Thoracic aorta (tissue), 2 donors: ENCODE measurements around the gene GDF9. TPM values are rescaled to one million over a fixed set of nuclear protein-coding genes. Genes with fewer than 3 reads are reported as not detected.
"Not testable (repeated sequence)": the region's sequence is repeated elsewhere in the genome, so short reads cannot be mapped to it uniquely, and the experiment has no call there.

ENCODE experiments used
- ATAC-seq: fragments of 150-250 bp; one replicate; pipeline ENCODE4 v1.8.0; 2017; ENCODE audit warnings: low read depth; ENCODE audit not compliant: insufficient number of reproducible peaks, low FRiP score
- DNase-seq: peaks from one replicate; pipeline ENCODE4 v3.0.0-alpha.2; 2020; ENCODE audit warnings: low spot score
- H3K27ac ChIP-seq, 2 donors: fragments of 200-600 bp; sonication (generic); 1 replicate in 1 of 2; 2 replicates in 1 of 2; pipeline ENCODE4 v1.5.1; 2016; ENCODE audit warnings: mild to moderate bottlenecking in 2 of 2, moderate library complexity in 2 of 2
- H3K27me3 ChIP-seq: fragments of 200-600 bp; sonication (generic); replicated peaks from 2 replicates; pipeline ENCODE4 v1.6.0; 2016; ENCODE audit warnings: mild to moderate bottlenecking; ENCODE audit not compliant: insufficient read depth
- H3K36me3 ChIP-seq: fragments of 200-600 bp; sonication (generic); one replicate; pipeline ENCODE4 v1.5.1; 2016
- H3K4me1 ChIP-seq, 2 donors: fragments of 200-600 bp; sonication (generic); 1 replicate in 1 of 2; 2 replicates in 1 of 2; pipeline versions ENCODE4 v1.5.1 to v1.6.0; 2016; ENCODE audit warnings: low read depth in 2 of 2, mild to moderate bottlenecking in 1 of 2; ENCODE audit not compliant: control insufficient read depth in 1 of 2
- H3K4me3 ChIP-seq: fragments of 200-600 bp; sonication (generic); 2 replicates; pipeline ENCODE4 v1.5.1; 2016; ENCODE audit warnings: mild to moderate bottlenecking
- H3K9me3 ChIP-seq: fragments of 200-600 bp; sonication (generic); 2 replicates; pipeline ENCODE4 v1.5.1; 2016
- total RNA-seq, 2 donors: library from RNA; depleted of rRNA; stranded (reverse); fragments of >200 nt; gene quantifications; one replicate each; pipeline versions ENCODE4 v1.1.0 to v1.2.3, GENCODE V29; 2016
- TF ChIP-seq, protein P1 (sequence below): fragments of 200-600 bp; sonication (generic); IDR thresholded peaks from one replicate; pipeline ENCODE4 v1.5.1; 2019; ENCODE audit warnings: antibody characterized with exemption

GDF9 gene
- total RNA-seq, 2 donors from 2014 or later = not detected

DNA sequence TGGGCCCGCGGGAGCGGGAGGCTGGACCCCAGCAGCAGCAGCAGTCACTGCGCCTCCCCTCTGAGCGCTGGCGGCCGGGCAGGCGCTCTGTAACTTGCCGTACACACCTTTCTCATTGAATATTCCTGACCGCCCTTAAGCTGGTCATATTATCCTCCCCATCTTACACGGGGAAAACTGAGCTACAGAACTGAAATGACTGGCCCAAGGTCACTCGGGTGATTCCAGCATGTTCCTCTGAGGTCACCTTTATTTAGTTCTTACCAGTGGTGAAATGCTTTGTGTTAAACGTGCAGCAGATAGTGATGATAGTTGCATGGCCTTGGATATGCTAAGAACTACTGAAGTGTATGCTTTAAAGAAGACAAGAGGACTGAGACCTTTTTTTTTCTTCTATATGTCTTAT is 780 bp upstream of the GDF9 start:
- Histone ChIP-seq H3K27me3 (no peaks in the 10 kb centered on the region), H3K9me3 (no peaks in the 10 kb centered on the region), H3K4me3 (peak overlapping the region; percentile 82), H3K36me3 (peaks cover 25% of the 10 kb centered on the region), H3K27ac (peak overlapping the region; percentile 83 to 90), H3K4me1 (peaks cover 7 to 16% of the 10 kb centered on the region in 2 donors)
- no peak for DNase-seq
- ATAC-seq = no peak
- TF ChIP-seq, protein P1, sequence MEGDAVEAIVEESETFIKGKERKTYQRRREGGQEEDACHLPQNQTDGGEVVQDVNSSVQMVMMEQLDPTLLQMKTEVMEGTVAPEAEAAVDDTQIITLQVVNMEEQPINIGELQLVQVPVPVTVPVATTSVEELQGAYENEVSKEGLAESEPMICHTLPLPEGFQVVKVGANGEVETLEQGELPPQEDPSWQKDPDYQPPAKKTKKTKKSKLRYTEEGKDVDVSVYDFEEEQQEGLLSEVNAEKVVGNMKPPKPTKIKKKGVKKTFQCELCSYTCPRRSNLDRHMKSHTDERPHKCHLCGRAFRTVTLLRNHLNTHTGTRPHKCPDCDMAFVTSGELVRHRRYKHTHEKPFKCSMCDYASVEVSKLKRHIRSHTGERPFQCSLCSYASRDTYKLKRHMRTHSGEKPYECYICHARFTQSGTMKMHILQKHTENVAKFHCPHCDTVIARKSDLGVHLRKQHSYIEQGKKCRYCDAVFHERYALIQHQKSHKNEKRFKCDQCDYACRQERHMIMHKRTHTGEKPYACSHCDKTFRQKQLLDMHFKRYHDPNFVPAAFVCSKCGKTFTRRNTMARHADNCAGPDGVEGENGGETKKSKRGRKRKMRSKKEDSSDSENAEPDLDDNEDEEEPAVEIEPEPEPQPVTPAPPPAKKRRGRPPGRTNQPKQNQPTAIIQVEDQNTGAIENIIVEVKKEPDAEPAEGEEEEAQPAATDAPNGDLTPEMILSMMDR = no peak

DNA sequence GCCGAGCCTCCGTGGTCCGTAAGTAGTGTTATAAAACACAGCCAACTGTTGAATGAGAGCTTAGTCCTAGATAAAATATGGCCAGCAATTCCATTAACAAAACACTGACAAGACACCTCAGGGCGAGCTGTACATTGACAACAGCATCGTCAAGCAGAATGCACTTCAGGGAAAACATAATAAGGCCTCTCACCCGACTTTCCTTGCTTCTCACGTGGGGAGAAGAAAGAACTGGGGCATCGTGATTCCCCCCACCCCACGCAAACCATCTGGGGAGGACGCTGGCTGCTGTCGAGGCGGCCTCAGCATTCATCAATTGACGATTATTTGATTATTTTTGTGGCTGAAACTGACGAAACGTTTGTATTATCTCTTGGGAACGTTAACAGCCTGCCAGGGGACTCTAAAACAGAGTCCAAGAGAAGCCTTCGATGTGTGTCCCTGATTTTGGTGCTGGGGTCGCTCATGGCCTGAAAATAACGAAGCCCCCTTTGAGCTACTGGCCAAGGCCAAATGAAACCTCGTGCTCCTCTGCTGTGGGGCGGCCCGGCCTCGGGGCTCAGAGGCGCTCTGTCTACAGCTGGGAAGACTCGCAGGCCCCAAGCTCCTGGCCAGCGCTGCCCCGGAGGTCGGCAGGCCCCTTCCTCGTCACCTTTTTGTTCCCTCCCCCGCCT is 464 bp downstream of the GDF9 start:
- peaks cover 7 to 16% of the 10 kb centered on the region in 2 donors for H3K4me1 ChIP-seq
- peaks cover 19% of the 10 kb centered on the region for H3K36me3 ChIP-seq
- no peak for DNase-seq
- ATAC-seq = peak; percentile 9
- H3K27me3 ChIP-seq = no peaks in the 10 kb centered on the region
- H3K9me3 ChIP-seq = no peaks in the 10 kb centered on the region
- TF ChIP-seq, protein P1 = no peak
- H3K27ac ChIP-seq = peak overlapping the region; percentile 83 to 90
- H3K4me3 ChIP-seq = peak overlapping the region; percentile 82

DNA sequence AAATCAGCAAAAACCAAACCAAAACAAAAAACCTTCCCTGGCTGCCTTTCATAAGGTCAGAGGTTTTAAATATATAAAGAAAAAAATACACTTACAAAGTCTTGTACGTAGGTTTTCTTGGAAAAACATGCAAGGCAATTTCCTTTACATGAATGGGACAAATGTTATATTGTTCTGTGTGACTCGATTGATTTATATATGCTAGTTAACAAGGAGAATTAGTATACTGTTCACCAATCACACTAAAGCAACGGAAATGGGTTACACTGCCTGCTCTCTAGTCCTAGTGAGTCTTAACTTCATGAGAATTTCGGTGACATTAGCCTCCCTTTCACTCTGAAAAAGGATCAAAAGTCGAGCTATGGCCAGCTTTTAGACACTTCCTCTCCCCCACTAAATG is 5.5 kb downstream of the GDF9 start:
- H3K27me3 ChIP-seq = no peaks in the 10 kb centered on the region
- TF ChIP-seq, protein P1 = no peak

DNA sequence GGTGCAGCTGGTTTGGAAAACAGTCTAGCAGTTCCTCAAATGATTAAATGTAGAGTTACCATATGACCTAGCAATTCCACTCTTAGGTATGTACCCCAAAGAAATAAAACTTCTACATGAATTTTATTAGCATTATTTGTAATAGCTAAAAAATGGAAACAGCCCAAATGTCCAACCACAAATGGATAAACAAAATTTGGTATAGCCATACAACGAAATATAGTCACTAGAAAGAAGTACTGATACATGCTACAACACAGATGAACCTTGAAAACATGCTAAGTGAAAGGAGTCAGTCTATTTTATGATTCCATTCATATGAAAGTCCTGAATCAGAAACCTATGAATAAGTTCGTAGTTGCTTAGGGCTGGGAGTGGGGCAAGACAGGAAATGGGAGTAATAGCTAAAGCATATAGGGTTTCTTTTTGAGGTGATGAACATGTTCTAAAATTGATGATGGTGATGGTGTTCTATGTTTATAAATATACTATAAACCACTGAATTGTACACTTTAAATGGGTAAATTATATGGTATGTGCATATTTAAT is 6.3 kb downstream of the GDF9 start:
- no peaks in the 10 kb centered on the region for H3K9me3 ChIP-seq
- H3K4me1 ChIP-seq = no peaks in the 10 kb centered on the region
- no peak for ATAC-seq
- H3K27ac ChIP-seq = no peak overlapping the region
- no peak for DNase-seq
- H3K4me3 ChIP-seq = no peak overlapping the region
- TF ChIP-seq, protein P1 = no peak
- H3K27me3 ChIP-seq = no peaks in the 10 kb centered on the region
- no peaks in the 10 kb centered on the region for H3K36me3 ChIP-seq

More for the DNA sequence above, 5.5 kb downstream of the GDF9 start:
- no peaks in the 10 kb centered on the region for H3K36me3 ChIP-seq
- peaks cover 0 to 6% of the 10 kb centered on the region in 2 donors for H3K4me1 ChIP-seq
- DNase-seq = no peak
- no peak overlapping the region for H3K27ac ChIP-seq
- H3K4me3 ChIP-seq = no peak overlapping the region
- ATAC-seq = no peak
- H3K9me3 ChIP-seq = no peaks in the 10 kb centered on the region

DNA sequence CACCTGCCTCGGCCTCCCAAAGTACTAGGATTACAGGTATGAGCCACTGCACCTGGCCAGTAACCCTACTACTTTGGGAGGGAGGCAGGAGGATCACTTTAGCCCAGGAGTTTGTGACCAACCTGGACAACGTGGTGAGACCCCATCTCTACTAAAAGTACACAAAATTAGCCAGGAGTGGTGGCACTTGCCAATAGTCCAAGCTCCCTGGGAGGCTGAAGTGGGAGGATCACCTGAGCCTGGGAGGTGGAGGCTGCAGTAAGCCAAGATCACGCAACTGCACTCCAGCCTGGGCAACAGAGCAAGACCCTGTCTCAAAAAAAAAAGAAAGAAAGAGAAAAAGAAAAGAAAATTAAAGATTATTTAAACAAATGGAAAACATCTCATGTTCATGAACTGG is 10.3 kb downstream of the GDF9 start:
- H3K27ac ChIP-seq = no peak overlapping the region
- no peaks in the 10 kb centered on the region for H3K36me3 ChIP-seq
- ATAC-seq = no peak
- no peaks in the 10 kb centered on the region for H3K9me3 ChIP-seq
- H3K27me3 ChIP-seq = no peaks in the 10 kb centered on the region
- no peak for DNase-seq
- no peak overlapping the region for H3K4me3 ChIP-seq
- TF ChIP-seq, protein P1 = no peak
- H3K4me1 ChIP-seq = no peaks in the 10 kb centered on the region

DNA sequence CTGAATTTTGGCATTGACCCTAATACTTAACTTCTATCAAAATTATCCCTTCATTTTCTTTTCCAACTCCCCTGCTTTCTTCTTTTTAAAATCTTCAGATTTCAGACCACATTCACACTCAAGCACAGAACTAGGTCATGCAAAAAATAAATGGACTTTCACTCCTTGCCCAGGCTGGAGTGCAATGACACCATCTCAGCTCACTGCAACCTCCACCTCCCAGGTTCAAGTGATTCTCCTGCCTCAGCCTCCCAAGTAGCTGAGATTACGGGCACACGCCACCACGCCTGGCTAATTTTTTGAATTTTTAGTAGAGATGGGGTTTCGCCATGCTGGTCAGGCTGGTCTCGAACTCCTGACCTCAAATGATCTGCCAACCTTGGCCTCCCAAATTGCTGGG is 11.3 kb downstream of the GDF9 start:
- not testable (repeated sequence) for H3K27me3 ChIP-seq, H3K36me3 ChIP-seq, H3K9me3 ChIP-seq, ATAC-seq, H3K4me1 ChIP-seq, H3K4me3 ChIP-seq, DNase-seq, H3K27ac ChIP-seq
